Stimulated activated CD8-positive, alpha-beta memory T cell treated with anti-CD3 and anti-CD28 coated beads, Interleukin-15, amount 100 ng/mL, for 4 hours (primary cell): ENCODE results near the gene TRMT1L.
A peak's percentile ranks its signal among the peaks of the same experiment; 100 is the strongest.
"Not testable (repeated sequence)": the region's sequence is repeated elsewhere in the genome, so short reads cannot be mapped to it uniquely, and the experiment has no call there.

Experiments
- DNase-seq, 2 donors: peaks; one replicate each; pipeline ENCODE4 v3.0.0-alpha.2; 2020; ENCODE audit warnings: low read depth in 2 of 2

The TRMT1L gene, protein sequence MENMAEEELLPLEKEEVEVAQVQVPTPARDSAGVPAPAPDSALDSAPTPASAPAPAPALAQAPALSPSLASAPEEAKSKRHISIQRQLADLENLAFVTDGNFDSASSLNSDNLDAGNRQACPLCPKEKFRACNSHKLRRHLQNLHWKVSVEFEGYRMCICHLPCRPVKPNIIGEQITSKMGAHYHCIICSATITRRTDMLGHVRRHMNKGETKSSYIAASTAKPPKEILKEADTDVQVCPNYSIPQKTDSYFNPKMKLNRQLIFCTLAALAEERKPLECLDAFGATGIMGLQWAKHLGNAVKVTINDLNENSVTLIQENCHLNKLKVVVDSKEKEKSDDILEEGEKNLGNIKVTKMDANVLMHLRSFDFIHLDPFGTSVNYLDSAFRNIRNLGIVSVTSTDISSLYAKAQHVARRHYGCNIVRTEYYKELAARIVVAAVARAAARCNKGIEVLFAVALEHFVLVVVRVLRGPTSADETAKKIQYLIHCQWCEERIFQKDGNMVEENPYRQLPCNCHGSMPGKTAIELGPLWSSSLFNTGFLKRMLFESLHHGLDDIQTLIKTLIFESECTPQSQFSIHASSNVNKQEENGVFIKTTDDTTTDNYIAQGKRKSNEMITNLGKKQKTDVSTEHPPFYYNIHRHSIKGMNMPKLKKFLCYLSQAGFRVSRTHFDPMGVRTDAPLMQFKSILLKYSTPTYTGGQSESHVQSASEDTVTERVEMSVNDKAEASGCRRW

DNA sequence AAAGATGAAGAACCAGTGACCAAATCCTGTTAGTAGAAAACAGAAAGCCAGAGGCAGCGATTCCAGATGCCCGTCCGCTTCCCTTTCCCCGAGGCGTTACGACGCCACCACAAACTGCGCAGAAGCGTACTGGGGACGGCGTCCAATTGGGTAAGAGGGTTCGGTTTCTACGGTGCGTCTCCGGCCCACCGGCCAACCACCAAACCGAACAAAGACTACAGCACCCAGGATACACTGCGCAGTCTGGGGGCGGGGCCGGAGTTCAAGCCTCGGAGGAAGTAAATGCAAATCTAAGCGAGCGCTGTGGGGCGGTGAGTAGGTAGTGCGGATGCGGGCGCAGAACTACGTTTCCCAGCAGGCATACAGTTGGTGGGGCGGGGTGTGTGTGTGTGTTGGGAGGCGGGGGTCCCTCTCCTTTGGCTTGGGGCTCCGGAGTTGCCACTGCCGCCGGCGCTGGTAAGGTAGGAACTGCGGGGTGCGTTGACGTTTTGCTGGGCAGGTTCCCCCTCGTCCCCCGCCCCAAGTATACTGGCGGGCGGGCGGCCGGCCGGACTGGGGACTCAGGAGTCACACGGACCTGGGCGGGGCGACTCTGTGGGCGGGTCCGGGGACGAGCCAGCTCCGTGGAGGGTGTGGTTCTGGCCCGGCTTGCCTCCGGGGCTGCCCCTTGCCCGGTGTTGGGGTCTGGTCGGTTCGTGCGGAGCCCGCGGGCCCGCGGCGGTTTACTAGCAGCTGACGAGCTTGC lies at the start of gene TRMT1L, which contains the start of gene SWT1:
TRMT1L (minus strand) TSS at position 100 of the 745 bp plus-strand sequence. CDS start 241 bp downstream, outside the sequence.
SWT1 (plus strand) TSS at position 314 of the 745 bp plus-strand sequence. CDS start 3,675 bp downstream, outside the sequence.
- peak; percentile 96 to 98 for DNase-seq

DNA sequence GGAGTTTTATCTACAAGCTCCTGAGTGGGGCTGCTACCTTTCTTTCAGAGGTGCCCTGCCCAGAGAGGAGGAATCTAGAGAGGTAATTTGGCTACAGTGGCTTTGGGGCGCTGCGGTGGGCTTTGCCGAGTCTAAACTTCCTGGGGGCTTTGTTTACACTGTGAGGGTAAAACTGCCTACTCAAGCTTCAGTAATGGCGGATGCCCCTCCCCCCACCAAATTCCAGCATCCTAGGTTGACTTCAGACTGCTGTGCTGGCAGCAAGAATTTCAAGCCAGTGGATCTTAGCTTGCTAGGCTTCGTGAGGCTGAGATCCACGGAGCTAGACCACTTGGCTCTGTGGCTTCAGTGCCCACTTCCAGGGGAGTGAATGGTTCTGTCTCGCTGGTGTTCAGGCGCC lies 44.1 kb upstream of the TRMT1L start:
- DNase-seq: no peak

DNA sequence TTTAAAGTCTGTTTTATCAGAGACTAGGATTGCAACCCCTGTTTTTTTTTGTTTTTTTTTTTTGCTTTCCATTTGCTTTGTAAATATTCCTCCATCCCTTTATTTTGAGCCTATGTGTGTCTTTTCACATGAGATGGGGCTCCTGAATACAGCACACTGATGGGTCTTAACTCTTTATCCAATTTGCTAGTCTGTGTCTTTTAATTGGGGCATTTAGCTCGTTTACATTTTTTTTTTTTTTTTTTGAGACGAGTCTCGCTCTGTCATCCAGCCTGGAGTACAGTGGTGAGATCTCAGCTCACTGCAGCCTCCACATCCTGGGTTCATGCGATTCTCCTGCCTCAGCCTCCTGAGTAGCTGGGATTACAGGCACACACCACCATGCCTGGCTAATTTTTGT lies 42.0 kb upstream of the TRMT1L start:
- not testable (repeated sequence) for DNase-seq

DNA sequence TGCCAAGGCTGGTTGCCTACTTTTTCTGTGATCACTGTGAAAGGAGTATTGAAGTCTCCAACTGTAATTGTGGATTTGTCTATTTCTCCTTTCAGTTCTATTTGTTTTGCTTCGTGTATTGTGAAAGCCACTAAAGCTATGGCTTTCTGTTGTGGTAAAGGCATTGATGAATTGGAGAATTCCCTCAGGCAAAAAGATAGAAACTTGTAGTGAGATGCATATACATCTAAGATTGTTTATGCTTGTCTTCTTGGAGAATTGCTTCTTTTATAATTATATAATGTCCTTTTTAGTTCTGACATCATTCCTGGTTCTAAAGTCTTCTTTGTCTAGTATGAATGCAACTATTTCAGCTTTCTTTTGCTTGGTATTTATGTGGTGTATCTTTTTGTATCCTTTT lies 37.0 kb upstream of the TRMT1L start:
- DNase-seq: no peak

DNA sequence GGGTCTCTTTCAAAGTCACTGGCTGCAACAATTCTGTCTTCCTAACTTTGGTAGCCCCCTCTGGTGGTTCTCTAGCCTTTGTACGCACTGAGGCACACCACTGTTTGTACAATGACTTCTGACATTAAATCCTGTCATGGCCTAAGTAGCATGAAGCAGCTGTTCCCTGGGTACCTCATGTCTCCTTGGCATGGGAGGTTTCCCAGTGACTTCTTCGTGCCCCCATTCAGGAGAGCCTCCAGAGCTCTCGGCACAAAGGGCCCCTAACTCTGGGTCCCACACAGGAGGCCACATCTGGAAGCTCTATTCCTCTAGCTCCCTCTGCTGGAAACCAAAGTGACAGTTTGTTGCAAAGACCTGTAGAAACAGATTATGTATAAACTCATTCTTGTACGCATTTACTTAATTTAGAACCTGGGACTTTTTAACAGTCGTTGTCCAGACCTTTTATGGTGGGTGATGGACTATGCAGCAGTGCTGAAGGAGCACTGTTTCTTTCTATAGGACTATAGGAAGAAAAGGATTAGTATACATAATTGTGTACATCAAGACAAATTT lies 13.6 kb upstream of the TRMT1L start:
- DNase-seq: peak; percentile 4 to 10

DNA sequence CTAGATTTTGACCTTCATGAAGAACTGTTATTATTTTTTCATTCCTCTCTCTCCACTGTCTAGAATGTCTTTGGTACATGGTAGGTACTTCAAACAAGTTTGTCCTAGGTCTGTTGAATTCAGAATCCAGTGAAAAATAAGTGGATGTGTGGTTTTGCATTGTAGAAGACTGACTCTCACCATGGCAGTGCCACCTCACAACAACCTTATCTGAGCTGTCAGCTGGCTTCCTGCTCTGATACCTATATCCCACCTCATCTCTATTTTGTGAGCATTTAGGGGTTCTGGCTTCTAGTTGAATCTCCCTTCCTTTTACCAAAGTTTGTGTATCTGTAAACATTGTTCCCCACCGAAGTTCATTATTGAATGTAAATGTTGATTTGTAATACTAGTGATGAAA lies 9.4 kb upstream of the TRMT1L start:
- DNase-seq: no peak

DNA sequence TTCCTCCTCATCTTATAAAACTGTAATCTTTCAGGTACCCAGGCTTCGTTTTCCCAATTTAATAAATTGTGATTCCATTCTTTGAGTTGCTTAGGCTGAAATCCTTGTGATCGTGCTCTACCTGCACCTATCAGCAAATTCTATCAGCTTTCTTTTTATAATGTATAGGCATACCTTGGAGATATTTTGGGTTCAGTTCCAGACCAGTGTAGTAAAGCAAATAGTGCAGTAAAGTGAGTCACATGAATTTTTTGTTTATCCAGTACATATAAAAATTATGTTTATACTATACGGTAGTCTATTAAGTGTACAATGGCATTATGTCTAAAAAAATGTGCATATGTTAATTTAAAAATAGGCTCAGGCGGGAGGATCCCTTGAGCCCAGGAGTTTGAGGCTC lies 5.7 kb upstream of the TRMT1L start:
- DNase-seq: no peak

DNA sequence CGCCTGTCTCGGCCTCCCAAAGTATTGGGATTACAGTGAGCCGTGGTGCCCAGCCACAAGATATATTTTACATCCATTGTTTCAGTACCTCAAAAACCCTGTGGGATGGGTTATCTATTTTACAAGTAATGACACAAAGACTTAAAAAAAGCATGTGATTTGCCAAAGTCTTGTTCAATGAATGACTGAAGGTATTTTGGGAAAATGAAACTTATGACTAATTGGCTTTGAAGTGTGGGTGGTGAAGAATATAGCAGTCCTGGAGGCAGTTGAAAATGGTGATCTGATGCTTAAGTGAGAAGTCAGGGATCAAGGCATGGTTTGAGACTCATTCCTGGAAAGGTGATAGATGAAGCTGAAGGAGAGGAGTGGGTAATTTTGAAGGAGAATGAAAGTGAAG lies 3.2 kb upstream of the TRMT1L start:
- no peak for DNase-seq

DNA sequence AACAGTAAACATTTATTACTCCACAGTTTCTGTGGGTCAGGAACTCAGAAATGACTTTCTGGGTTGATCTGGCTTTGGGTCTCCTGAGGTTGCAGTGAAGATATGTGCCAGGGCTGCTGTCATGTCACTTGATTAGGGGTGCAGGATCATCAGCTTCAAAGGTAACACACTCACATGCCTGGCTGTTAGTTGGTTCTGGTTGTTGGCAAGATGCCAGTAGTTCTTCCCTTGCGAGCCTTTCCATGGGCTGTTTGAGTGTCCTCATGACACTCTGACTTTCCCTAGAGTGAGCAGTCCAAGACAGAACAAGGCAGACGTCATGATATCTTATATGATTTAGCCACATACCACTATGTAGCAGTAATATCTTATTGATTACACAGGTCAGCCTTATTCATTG lies 2.0 kb upstream of the TRMT1L start:
- DNase-seq: no peak

DNA sequence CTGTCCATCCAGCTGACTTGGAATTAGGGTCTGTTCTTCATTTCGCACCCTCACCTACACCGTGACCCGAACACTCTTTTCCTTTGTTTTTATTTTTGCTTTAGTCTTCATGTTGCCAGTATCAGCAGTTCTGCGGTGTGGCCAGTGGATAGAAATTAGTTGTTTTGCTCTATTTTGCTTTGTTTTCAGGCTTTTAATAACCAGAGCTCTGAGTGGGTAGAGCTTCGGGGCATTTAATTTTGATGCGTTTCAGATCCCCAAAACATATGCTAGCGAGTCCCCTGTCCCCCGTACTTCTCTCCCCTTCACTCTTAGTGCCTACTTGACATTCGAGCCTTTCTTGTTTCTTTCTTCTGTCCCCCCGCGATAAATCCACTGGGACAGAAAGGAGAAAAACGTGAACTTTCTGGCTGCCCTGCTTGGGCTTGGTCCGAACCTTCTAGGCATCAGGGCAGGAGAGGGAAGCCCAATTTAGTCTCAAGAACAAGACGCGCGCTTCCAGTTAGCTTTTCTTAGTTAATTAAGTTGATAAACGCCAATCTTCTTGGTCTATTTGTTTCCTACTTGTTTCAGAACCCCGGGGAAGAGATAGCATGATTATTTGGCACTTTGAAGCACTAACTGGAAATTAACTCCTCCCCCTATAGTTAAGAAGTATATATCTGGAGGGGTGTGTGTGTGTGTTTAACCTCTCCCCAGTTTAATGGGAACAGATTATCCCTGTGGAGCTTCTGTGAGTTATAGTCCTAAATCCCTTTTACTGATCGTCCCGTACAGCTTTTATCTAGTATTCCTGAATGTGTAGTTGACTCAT lies 1.1 kb upstream of the TRMT1L start:
- DNase-seq: no peak

DNA sequence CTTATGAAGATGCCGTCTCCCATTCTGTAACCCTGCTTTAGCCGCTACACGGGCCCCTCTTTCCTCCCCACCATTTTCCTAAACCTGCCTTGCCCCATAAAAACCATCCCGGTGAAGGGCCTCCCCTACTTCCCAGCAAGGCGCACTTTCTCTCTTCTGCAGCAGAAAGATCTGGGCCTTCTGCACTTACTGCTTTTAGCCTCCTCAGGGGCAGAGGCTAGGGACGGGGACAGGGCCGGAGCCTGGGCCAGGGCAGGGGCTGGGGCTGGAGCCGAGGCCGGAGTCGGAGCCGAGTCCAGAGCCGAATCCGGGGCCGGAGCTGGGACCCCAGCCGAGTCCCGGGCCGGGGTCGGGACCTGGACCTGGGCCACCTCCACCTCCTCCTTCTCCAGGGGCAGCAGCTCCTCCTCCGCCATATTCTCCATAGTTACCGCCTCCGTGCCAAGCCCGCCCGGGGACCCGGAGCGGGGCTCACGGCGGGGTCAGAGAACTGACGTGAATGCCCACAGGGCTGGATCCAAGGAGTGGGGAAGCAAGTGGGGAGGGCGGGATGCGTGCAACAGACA lies 382 bp downstream of the TRMT1L start:
- DNase-seq: peak in 1 of 2 donors; percentile 8

DNA sequence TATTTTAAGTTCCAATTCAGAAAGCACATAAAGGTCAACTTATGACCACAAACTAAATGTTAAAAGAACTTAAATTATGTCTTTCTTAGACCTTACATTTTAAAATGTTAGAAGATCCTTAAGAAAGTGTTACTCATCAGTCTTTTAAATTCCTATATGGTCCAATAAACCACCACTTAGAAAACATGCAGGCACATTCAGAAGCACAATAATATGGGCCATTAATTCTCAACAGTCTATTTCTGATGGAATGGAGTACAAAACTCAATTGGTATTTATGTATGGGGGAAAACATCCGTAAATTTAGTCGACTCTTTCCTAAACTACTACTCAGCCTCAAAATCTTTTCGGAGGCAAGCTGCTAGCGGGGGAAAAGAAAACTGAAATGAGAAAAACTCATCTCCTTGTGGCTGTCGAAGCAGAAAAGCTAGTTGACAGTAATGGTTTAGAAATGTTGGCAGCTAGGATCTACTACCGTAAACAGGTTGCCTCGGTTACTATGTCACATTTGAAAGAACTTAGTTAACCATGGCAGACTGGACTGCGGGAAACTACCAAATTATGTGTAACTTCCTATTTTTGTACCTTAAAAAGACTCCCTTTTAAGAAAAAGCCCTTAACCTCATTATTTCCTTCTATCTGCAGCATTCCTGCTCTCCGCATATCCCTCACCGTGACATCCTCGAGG lies 1.0 kb downstream of the TRMT1L start:
- no peak for DNase-seq

DNA sequence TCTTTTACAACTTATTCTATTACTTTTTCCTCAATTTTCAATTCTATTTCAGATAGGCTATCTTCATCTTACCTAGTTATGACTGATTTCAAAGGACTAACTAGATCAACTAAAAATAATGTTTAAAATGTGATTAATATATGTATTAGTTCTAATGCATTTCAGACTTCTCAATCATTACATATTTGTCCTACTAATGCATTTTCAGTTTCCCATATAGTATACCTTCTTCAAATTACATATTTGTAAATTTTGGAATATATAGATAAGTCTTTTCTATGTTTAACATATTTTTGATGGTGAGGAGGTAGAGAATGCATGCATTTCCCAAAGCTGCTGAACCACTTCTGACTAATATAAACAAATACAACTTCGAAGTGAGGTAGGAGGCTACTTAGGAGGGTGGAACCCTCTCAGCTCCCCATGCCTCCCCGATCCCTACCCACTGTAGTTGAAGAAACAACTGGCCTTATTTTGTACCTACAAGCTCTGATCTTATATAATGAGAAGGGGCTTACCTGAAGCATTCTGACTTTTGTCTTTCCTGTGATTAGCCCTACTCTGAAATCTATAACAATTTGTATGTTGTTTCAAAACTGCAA lies 1.7 kb downstream of the TRMT1L start:
- no peak for DNase-seq

DNA sequence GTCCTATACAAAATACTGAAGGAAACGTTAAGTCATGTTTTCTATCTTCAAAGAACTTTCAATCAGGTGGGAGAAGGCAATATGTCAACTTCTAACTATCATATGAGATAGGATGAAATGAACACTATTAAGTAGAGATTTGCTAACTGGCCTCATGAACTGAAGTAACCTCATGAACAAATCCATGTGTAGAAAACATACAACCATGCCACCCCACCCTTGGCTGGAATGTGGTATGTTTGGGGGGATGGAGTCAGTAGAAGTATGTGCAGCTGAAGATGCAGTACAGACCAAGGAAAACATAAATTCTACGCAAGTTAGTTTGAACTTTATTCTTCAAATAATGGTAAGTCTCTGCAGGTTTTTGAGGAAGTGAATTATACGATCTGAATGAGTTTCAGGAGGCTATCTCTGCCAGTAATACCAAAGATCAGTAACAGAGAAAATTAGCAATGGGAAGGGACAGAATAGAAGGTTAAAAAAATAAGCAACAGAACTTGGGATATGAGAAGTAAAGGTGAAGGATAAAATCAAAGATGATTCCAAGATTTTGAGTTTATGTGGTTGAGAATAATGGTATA lies 4.5 kb downstream of the TRMT1L start:
- no peak for DNase-seq

DNA sequence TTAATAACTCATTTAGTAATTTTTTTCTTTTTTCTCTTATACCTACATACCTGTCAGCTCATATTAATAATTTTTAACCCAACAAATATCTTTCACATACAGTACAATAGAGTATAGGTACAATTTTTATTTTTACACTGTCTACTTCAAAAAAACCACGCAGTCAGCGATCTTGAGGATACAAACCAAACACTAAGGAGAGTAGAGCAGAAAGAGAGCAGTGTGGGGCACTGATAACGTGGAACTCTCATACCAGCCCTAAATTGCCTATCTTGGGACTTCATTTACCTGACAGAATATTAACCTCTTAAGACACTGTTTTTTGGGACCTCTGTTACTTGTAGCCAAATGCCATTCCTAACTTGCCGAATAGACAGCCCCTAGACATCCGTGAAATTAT lies 5.5 kb downstream of the TRMT1L start:
- DNase-seq: no peak

DNA sequence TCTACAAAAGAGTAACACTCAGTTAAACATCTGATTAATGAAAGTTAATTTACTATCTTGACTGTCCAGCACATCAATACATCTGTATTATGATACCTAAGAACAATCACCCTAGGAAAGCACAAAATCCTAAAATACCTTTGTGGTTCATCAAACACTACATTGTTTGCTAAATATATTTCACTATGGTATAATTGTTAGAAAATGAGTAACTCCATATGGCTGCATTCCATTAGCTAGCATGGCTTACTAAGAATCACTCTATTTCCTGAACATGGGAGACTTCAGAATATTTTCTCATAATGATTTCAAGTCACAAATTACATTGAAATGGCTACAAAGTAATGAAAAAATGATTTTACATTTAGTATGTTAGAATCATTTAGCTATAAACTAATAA lies 12.5 kb downstream of the TRMT1L start:
- no peak for DNase-seq

DNA sequence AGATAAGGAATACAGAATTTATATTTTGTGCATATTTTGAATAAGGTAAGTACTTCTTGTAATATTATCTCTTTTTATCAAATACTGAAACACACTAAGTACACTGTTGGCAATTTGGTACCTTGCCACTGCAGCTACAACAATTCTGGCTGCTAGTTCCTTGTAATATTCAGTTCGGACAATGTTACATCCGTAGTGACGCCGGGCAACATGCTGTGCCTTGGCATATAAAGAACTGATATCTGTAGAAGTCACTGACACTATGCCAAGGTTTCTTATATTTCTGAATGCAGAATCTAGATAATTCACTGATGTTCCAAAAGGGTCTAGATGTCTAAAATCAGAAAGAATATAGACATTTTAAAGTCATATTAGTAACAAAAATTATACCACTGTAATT lies 17.5 kb downstream of the TRMT1L start:
- DNase-seq: no peak

DNA sequence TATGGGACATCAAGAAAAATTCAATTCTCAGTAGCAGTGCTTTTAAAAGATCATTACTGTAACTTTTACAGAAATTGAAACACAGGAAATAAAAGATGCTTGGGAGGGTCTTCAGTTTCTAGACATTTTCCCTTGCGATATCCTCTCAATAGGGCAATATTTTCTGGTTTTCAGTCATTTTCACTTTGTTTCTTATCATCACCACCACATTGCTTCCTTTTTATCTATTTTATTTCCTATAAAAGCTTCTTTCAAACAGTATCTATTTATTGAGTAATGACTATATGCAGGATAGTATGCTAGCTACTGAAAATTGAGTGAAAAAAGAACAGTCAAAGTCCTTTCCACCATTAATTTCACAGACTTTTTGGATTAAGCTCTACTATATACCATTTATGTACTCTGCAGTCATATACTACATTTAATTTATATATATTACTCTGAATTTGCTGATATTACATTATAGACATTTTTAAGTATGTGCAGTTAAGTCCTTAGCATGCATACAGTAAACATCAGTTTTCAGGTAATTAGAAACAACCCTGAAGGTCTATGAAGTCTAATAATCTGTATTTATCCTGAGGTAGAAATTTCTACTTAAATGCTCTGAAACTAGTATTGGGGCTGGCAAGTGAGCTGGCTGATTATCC lies 18.7 kb downstream of the TRMT1L start:
- DNase-seq: no peak

DNA sequence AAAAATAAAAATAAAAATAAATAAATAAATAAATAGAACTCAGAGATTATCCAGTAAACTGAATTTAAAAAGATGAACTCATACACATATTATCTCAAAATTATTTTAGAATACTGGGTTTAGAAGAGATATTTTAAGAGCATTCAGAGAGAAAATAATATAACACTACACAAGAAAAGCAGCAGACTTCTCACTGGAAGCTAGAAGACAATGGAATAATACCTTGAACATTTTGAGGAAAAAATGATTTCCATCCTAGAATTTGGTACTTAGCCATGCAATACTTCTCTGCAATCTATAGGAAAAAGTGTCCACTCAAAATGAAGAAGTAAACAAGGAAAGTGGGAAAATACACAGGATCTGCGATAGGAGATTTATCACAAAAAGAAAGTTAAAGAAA lies 24.2 kb downstream of the TRMT1L start:
- DNase-seq: no peak
